GM20431 (cell line): ENCODE measurements around the gene PDE4A.

ENCODE experiments used
- in situ Hi-C: fragments of 300-500 bp; cut with MseI, MboI; formaldehyde crosslinking; loops from one replicate; pipeline ENCODE4 v1.15.0; 2020; ENCODE audit warnings: low sequenced_read_pairs; ENCODE audit not compliant: unreplicated experiment

The PDE4A gene

DNA sequence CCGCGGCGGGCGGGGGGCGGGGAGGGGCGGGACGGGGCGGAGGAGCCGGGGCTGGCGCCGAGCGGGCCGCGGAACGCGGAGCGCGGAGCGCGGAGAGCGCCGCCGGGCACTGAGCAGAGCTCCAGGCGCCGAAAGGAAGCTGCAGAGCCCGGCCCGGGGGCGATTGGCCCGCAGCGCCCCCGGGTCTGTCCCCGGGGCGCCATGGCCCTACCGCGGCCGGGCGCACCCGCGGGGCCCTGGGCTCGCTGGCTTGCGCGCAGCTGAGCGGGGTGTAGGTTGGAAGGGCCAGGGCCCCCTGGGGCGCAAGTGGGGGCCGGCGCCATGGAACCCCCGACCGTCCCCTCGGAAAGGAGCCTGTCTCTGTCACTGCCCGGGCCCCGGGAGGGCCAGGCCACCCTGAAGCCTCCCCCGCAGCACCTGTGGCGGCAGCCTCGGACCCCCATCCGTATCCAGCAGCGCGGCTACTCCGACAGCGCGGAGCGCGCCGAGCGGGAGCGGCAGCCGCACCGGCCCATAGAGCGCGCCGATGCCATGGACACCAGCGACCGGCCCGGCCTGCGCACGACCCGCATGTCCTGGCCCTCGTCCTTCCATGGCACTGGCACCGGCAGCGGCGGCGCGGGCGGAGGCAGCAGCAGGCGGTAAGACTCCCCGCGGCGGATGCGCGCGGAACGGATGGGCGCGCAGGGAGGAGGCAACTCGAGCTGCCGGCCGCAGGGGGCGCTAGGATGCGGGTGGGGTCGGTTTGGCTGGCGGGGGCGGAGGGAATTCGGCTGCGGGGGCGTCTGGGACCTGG, at the start of gene PDE4A:
TSS of gene PDE4A (plus strand) at position 95 of the 796 bp plus-strand sequence. CDS start at position 322, 227 bp downstream.
- in situ Hi-C loops, result no loop called here

DNA sequence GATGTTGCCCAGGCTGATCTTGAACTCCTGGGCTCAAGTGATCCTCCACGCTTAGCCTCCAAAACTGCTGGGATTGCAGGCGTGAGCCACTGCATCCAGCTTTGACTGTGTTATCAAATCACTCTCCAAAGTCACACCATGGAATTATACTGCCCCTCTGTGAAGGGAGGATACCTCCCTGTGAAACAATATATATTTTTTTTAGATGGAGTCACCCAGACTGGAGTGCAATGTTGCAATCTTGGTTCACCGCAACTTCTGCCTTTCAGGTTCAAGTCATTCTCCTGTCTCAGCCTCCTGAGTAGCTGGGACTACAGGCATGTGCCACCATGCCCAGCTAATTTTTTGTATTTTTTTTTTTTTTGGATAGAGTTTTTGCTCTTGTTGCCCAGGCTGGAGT, 47.6 kb upstream of the PDE4A start:
- in situ Hi-C loops, result no loop called here

DNA sequence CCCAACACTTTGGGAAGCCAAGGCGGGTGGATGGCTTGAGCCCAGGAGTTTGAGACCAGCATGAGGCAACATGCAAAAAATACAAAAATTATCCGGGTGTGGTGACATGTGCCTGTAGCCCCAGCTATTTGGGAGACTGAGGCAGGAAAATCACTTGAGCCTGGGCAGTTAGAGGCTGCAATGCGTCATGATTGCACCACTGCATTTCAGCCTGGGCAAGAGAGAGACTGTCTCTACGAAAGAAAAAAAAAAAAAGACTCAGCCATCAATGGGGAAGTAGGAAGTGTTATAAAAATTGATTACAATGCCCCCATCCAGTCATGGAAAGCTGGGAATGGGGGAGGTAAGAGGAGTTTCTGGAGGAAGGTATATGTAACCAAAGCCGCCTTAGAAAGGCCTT, 45.4 kb upstream of the PDE4A start:
- in situ Hi-C loops, result loop anchor here (25.0 kb wide), 1 partner anchor 438 kb away; the partner anchor contains the start of gene OLFM2

DNA sequence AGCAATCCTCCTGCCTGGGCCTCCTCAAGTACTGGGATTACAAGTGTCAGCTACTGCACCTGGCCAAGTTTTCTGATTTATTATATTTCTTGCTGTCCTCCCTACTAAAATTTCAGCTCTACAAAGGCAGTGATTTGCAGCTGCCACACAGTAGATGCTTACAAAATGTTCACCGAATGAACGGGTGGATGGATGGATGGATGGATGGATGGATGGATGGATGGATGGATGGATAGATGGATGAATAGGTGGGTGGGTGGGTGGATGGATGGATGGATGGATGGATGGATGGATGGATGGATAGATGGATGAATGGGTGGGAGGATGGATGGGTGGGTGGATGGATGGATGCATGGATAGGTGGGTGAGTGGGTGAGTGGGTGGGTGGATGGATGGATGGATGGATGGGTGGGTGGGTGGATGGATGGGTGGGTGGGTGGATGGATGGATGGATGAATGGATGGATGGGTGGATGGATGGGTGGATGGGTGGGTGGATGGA, 43.1 kb upstream of the PDE4A start:
- in situ Hi-C loops, result loop anchor here (25.0 kb wide), 1 partner anchor 440 kb away; the partner anchor contains the start of gene OLFM2

DNA sequence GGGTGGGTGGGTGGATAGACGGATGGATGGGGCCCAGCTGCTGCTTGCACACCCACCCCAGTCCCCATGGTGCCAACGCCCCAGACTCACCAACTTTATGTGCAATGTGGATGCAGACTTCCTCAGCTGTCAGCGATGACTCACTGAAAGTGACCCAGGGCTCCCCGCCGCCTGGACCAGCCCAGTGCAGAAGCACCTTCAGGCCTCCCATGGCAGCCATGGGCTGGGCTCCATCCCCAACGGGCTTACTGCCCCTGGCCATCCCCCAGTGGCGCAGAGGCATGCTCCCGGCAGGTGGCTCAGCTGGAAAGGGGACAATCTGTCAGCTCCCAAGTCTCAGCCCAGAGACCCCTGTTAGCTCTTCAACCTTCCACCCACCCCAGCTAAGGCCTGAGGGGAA, 42.2 kb upstream of the PDE4A start:
- in situ Hi-C loops, result loop anchor here (25.0 kb wide), 1 partner anchor 441 kb away; the partner anchor contains the start of gene OLFM2

DNA sequence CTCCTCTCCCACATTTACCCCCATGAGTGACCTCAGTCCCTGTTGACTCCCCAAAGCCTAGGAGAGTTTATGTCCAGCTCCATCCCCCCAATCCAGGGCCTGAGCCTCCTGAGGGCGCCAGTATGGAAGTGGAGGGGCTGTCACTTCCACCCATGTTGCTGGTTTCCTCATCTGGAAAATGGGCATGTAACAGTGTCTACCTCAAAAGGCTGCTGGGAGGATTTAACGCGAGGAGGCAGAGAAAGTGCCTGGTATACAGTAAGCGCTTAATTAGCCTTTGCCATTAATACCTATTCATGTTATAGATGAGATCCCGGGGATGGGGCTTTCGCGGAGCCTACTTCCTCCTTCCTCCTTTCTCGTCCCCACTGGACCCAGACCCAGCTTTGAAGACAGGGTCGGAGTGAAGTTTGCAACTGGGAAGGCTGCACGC, 40.4 kb upstream of the PDE4A start:
- in situ Hi-C loops, result loop anchor here (5.0 to 25.0 kb wide), 2 partner anchors 108 to 443 kb away; partner anchors contain the start of genes ICAM1 and OLFM2

DNA sequence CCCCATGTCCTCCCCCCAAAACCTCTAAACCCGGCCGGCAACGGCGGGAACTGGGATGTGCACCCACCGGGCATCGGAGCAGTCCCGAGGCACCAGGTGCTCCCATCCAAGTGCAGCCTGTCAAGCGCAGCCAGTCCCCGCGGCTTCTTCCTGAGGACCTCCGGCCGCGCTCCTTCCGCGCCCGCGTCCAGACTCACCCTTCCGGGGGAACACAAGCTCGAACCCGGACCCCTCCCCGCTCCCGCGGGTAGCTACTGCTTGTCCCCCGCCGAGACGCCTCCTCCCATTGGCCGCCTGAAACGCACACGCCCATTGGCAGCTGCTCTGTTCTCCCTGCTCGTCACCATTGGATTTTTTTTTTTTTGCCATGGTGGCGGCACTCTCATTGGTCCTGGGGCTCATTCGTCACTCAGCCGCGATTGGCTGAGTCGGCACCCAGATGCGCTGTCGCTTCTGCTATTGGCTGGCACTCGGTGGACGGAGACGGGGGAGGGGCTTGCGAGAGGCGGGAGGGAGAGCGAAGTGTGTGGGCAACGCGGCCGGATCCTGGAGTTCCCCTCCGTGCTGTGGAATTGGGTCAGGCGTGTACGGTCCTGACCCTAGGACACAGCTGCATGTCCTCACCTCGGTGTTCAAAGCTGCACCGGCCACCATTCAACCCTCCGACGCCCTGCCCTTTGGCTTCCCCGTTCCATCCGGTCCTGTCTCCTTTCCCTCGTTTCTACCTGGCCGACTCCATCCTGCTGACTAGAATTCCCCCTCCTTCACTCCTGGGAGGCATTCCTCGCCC, 39.8 kb upstream of the PDE4A start, which contains the start of gene TYK2:
TSS of gene TYK2 (minus strand) at position 260 of the 790 bp plus-strand sequence. CDS start 2,166 bp downstream, outside the sequence.
- in situ Hi-C loops, result loop anchor here (5.0 to 25.0 kb wide), 2 partner anchors 108 to 443 kb away; partner anchors contain the start of genes ICAM1 and OLFM2

DNA sequence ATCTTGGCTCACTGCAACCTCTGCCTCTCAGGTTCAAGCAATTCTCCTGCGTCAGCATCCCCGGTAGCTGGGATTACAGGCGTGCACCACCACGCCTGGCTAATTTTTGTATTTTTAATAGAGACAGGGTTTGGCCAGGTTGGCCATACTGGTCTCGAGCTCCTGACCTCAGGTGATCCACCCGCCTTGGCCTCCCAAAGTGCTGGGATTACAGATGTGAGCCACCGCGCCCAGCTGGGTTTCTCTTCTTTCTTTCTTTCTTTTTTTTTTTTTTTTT, 37.2 kb upstream of the PDE4A start:
- in situ Hi-C loops, result loop anchor here (5.0 to 25.0 kb wide), 2 partner anchors 111 to 446 kb away; partner anchors contain the start of genes ICAM1 and OLFM2

DNA sequence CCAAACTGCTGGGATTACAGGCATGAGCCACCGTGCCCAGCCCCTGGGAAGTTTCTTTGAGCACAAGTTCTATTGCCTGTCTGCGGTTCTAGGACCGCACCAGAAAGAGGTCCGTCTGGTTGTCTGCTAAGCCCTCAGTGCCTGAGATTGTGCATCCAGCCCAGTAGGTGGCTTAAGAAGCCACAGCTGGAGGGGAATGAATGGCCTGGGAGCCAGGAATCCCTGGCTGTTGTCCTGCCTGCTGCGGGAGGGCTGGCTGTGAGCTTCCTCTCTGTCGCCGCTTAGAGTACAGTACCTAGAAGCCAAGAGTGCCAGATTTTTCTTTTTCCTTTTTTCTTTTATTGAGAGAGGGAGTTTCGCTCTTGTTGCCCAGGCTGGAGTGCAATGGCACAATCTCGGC, 35.8 kb upstream of the PDE4A start:
- in situ Hi-C loops, result loop anchor here (5.0 to 25.0 kb wide), 2 partner anchors 112 to 447 kb away; partner anchors contain the start of genes ICAM1 and OLFM2

DNA sequence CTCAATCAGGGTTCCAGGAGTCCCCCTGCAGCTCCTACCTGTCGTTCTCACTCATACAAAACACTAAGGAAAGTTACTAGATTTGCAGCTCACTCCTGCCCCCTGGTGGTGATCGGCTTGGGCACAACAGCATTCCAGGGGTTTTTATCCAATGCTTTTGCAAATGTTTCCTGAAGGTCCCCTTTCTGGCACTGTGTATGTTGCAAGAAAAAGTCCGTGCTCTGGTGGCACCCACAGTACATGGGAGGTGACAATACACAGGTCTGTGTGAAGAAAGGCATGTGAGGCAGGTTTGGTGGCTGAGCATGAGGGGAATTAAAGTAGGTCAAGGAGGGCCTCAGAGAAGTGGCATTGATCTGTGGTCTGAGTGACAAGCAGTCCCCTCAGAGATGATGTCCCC, 31.4 kb upstream of the PDE4A start:
- in situ Hi-C loops, result loop anchor here (25.0 kb wide), 1 partner anchor 452 kb away; the partner anchor contains the start of gene OLFM2

DNA sequence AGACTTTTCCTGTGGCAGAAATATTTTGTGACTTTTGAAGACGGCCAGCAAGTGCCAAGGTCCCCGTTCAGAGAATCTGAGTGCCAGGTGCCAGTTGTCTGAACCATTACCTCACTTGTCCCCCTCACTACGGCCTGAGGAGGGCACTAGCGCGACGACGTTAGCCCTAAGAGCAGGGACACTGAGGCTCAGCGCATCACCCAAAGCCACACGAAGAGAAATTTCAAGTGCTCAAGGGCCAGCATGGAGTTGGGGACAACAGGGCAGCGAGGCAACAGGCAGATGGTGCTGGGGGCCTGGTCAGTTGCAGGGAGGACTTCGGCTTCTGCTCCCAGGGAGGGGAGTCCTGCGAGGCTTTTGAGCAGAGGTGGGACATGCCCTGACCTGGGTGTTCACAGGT, 30.5 kb upstream of the PDE4A start:
- in situ Hi-C loops, result loop anchor here (25.0 kb wide), 1 partner anchor 453 kb away; the partner anchor contains the start of gene OLFM2

DNA sequence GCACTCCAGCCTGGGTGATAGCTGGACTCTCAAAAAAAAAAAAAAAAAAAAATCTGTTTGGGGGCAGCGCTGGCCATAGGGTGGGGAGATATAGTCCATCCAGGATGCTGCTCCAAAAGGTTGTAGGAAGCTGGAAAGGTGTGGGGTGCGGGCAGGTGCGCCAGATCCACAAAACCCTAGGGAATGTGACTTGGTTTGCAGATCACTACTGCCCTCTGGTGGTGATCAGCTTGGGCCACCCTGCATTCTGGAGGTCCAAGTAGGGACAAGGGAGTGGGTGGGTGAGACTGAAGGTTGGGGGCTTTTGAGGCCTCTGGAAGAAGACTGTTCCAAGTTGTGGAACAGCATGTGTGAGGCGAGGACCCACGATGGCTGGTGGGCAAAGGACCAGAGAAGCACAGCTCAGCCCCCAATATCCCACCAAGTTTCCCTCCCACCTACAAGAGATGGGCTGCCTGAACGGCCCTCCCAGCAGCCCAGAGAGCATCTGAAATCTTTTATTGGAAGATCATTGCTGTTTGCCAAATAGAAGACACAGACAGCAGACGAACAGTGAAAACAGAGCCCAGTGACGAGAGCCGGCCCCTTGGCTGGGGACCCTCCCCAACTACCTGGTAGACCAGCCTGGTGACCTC, 29.6 kb upstream of the PDE4A start:
- in situ Hi-C loops, result loop anchor here (25.0 kb wide), 1 partner anchor 453 kb away; the partner anchor contains the start of gene OLFM2

DNA sequence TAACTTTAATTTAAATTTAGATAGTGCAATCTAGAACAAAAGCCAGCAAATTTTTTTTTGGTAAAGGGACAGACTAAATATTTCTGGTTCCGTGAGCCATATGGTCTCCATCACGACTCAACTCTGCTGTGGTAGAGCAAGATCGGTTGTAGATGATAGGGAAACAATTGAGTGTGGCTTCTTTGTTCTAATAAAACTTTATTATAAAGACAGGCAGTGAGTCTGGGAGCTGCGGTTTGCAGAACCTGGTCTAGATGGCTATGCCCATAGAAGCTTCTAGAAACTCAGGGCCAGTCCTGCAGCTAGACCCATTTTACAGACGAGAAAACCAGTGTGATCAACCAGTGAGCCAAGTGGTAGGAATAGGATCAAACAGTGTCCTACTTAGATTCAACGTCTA, 28.2 kb upstream of the PDE4A start:
- in situ Hi-C loops, result loop anchor here (25.0 kb wide), 1 partner anchor 455 kb away; the partner anchor contains the start of gene OLFM2

DNA sequence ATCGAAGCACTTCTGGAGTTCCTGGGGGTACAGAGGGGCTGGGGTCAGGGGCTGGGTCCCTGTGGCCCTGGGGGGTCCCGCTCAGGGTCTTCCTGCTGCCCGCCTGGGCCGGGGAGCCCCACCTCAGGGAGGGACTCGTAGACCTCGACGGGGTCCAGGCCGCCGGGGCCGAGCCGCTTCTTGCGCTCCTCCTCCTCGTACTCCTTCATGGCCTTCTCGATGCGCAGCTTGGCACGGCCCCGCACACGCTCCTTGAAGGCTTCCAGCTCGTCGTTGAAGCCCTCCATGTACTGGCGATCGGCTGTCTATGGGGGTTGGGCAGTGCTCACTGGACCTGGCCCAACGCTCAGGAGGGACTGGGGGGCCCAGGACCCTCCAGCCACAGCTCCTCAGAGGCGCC, 27.2 kb upstream of the PDE4A start:
- in situ Hi-C loops, result loop anchor here (25.0 kb wide), 1 partner anchor 456 kb away; the partner anchor contains the start of gene OLFM2

DNA sequence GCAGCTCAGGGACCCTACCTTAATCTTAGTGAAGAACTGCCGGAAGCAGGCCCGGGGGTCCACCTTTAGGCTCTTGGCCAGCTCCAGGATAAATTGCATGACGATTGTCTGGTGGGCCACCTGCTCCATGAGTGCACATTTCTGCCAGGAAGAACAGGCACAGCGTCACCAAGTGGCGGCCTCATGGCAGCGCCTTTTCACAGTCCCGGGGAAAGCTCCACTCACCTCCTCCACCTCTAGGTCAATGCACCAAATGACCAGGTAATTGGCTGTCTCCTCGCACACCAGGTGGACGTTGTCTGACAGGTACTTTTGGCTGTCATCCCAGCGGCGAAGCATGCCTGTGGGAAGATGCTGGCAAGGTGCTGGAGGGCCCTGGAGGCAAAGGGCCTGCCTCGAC, 25.3 kb upstream of the PDE4A start:
- in situ Hi-C loops, result loop anchor here (25.0 kb wide), 1 partner anchor 458 kb away; the partner anchor contains the start of gene OLFM2

DNA sequence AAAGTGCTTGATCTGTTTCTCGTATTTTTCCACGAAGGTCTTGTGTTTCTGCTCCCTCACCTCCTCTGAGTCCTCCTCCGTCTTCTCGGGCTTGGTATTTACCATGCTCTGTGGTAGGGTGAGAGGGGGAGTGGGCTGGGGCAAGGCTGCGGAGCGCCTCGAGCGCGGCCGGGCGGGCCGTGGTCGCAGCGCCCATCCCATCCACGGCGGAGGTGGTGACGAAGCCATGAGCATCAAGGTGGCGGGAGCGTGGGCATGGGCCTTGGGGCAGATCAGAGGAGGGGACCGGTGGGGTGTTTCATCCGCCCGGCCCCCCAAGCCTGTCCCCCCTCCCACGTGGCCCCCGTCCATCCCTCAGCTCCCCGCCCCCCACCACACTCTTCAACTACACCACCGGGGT, 24.9 kb upstream of the PDE4A start:
- in situ Hi-C loops, result loop anchor here (25.0 kb wide), 1 partner anchor 458 kb away; the partner anchor contains the start of gene OLFM2

DNA sequence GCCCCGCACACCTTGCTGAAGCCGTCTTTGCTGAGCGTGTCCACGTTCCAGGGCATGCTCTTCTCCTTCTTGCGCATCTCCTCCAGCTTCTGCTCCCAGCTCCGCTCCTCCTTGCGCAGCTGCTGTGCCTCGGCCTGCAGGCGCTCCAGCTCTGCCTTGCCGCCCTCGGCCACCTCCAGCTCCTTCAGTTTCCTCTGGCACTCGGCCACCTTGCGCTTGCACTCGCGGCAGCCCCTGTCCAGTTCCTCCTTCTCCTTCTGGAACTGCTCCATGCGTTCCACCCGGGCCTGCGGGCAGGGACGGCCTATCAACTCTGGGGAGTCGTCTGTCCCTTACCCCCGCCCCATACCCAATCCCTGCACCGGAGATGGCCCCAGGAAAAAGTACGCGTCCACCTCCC, 24.4 kb upstream of the PDE4A start:
- in situ Hi-C loops, result loop anchor here (25.0 kb wide), 1 partner anchor 459 kb away; the partner anchor contains the start of gene OLFM2

DNA sequence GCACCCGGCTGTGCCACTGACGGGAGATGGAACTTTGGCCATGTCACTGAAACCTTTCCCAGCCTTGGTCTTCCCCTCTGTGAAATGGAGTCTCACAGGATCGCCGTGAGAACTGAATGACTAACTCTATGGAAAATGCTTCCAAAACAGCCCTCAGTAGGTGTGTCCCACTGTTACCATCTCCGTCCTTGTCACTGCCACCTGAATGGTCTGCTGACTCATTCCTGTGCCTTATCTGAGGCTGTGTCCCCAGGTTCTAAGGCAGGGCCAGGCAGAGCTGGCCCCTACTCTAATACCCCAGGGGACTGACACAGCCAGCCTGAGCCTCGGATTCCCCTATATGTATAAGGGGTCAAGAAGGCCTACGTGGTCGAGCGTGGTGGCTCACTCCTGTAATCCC, 21.5 kb upstream of the PDE4A start:
- in situ Hi-C loops, result loop anchor here (25.0 kb wide), 1 partner anchor 462 kb away; the partner anchor contains the start of gene OLFM2

DNA sequence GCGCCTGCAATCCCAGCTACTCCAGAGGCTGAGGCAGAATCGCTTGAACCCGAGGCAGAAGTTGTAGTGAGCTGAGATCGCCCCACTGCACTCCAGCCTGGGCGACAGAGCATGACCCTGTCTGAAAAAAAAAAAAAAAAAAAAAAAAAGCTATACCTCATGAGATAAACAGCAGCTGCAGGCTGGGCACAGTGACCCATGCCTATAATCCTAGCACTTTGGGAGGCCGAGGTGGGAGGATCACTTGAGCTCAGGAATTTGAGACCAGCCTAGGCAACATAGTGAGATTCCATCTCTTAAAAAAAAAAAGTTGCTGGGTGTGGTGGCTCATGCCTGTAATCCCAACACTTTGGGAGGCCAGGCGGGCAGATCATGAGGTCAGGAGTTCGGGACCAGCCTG, 21.0 kb upstream of the PDE4A start:
- in situ Hi-C loops, result loop anchor here (25.0 kb wide), 1 partner anchor 462 kb away; the partner anchor contains the start of gene OLFM2
